GM06990 (cell line): ENCODE data around the gene MRPL16.
"Not testable (repeated sequence)": the region's sequence is repeated elsewhere in the genome, so short reads cannot be mapped to it uniquely, and the experiment has no call there.

Experiments
- DNase-seq: peaks from one replicate; pipeline ENCODE4 v3.0.0-alpha.2; 2011; ENCODE audit not compliant: insufficient read length; ENCODE audit errors: extremely low read depth
- H3K27me3 ChIP-seq: replicated peaks from 2 replicates; pipeline ENCODE4 v1.6.0; 2011; ENCODE audit warnings: low read length; ENCODE audit not compliant: control insufficient read depth, insufficient read depth
- H3K36me3 ChIP-seq: 2 replicates; pipeline ENCODE4 v1.5.1; 2011; ENCODE audit warnings: low read length; ENCODE audit not compliant: control insufficient read depth, insufficient read depth
- H3K4me3 ChIP-seq: replicated peaks from 2 replicates; pipeline ENCODE4 v1.5.1; 2011; ENCODE audit warnings: low read depth, mild to moderate bottlenecking, control low read depth, low read length
- CTCF ChIP-seq: IDR thresholded peaks from 2 replicates; pipeline ENCODE4 v1.5.1; 2011; ENCODE audit warnings: low read length, control low read depth, mild to moderate bottlenecking, inconsistent platforms; ENCODE audit not compliant: insufficient read depth, poor library complexity, severe bottlenecking

MRPL16 gene

GRCh38 chr11:59849129-59849528, 38.6 kb upstream of the MRPL16 start:
- TF ChIP-seq CTCF = no peak
- no peak overlapping the region for H3K4me3 ChIP-seq
- DNase-seq = no peak
- no peaks in the 10 kb centered on the region for H3K27me3 ChIP-seq
- no peaks in the 10 kb centered on the region for H3K36me3 ChIP-seq

- H3K4me3 ChIP-seq, DNase-seq, H3K27me3 ChIP-seq, H3K36me3 ChIP-seq: not testable (repeated sequence)
These were observed 37.9 kb upstream of the MRPL16 start for GRCh38 chr11:59848439-59848838.

- Histone ChIP-seq H3K4me3 (no peak overlapping the region), H3K36me3 (no peaks in the 10 kb centered on the region), H3K27me3 (no peaks in the 10 kb centered on the region)
- DNase-seq = no peak
- no peak for TF ChIP-seq CTCF
These were observed 37.0 kb upstream of the MRPL16 start for GRCh38 chr11:59847626-59848025.

GRCh38 chr11:59846556-59846955, 36.0 kb upstream of the MRPL16 start:
- H3K4me3 ChIP-seq = no peak overlapping the region
- H3K36me3 ChIP-seq = no peaks in the 10 kb centered on the region
- TF ChIP-seq CTCF = no peak
- no peaks in the 10 kb centered on the region for H3K27me3 ChIP-seq
- no peak for DNase-seq

- DNase-seq = no peak
These were observed 34.8 kb upstream of the MRPL16 start, which contains the start of gene CBLIF for GRCh38 chr11:59845399-59845798. Gene CBLIF (minus strand): TSS chr11:59845499. CDS start chr11:59845453, 46 bp downstream.

GRCh38 chr11:59842316-59842715, 31.7 kb upstream of the MRPL16 start:
- DNase-seq = no peak
- Histone ChIP-seq H3K36me3 (no peaks in the 10 kb centered on the region), H3K4me3 (no peak overlapping the region), H3K27me3 (no peaks in the 10 kb centered on the region)
- TF ChIP-seq CTCF = no peak

More at GRCh38 chr11:59845399-59845798, 34.8 kb upstream of the MRPL16 start, which contains the start of gene CBLIF:
- no peaks in the 10 kb centered on the region for H3K27me3 ChIP-seq
- H3K36me3 ChIP-seq = no peaks in the 10 kb centered on the region
- H3K4me3 ChIP-seq = no peak within 1 kb of the TSS
- no peak for TF ChIP-seq CTCF
